ENCODE measurements around the gene RPL9.

Gene RPL9

GRCh38 chr4:39406763-39407583 is 51.7 kb downstream of the RPL9 start, which contains the start of gene KLB:
TSS of gene KLB (plus strand) at chr4:39406930. CDS start at chr4:39406950, 20 bp downstream.
- no peak for TF ChIP-seq CTCF (IDR thresholded peaks at IDR 0.05; ENCODE audit: low read depth, low read length, missing control alignments)
- H3K27ac ChIP-seq: no peak within 1 kb of the TSS
- in situ Hi-C loops (cut with HindIII; ENCODE audit: low pct_ligation_motif_present, low sequenced_read_pairs): no loop called here
- H3K27me3 ChIP-seq (replicated peaks): no peaks in the 10 kb centered on the region
- H3K36me3 ChIP-seq (replicated peaks): no peaks in the 10 kb centered on the region
- no peak within 1 kb of the TSS for H3K4me3 ChIP-seq (ENCODE audit: low read depth, low read length)
- DNase-seq: no peak
